Activated naive CD4-positive, alpha-beta T cell treated with anti-CD3 and anti-CD28 coated beads, Interleukin-2, amount 50 U/mL, for 24 hours (primary cell): ENCODE results near the gene NOC2L.
"Not testable (repeated sequence)": the region's sequence is repeated elsewhere in the genome, so short reads cannot be mapped to it uniquely, and the experiment has no call there.

Experiments used
- H3K27ac Mint-ChIP-seq: one replicate; pipeline ENCODE4 v1.8.0; 2021; ENCODE audit warnings: mild to moderate bottlenecking, mixed read lengths
- H3K27me3 Mint-ChIP-seq: one replicate; pipeline ENCODE4 v1.8.0; 2021; ENCODE audit warnings: mixed read lengths
- H3K36me3 Mint-ChIP-seq: one replicate; pipeline ENCODE4 v1.8.0; 2021; ENCODE audit warnings: mixed read lengths
- H3K4me1 Mint-ChIP-seq: one replicate; pipeline ENCODE4 v1.8.0; 2021; ENCODE audit warnings: mixed read lengths
- H3K4me3 Mint-ChIP-seq: one replicate; pipeline ENCODE4 v1.8.0; 2021; ENCODE audit warnings: mild to moderate bottlenecking, mixed read lengths
- H3K9me3 Mint-ChIP-seq: one replicate; pipeline ENCODE4 v1.8.0; 2021; ENCODE audit warnings: mixed read lengths

The NOC2L gene

DNA sequence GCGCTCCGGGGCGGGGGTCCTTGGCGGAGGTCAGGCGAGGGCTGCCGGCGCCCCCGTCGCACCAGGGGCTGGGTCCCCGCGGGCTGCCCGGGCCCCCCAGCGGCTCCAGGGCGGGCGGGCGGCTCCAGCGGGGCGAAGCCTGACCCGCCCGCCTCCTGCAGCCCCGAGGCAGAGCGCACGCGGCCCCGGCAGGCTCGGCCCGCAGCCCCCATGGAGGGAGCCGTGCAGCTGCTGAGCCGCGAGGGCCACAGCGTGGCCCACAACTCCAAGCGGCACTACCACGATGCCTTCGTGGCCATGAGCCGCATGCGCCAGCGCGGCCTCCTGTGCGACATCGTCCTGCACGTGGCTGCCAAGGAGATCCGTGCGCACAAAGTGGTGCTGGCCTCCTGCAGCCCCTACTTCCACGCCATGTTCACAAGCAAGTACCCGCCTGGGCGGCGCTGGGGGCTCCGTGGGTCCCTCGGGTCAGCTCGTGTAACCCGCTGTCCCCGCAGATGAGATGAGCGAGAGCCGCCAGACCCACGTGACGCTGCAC, 2.1 kb upstream of the NOC2L start:
- Mint-ChIP-seq H3K4me1 (peaks cover 13% of the 10 kb centered on the region), H3K27me3 (no peaks in the 10 kb centered on the region), H3K9me3 (no peaks in the 10 kb centered on the region), H3K27ac (no peak overlapping the region), H3K4me3 (peak overlapping the region; percentile 69), H3K36me3 (peaks cover 10% of the 10 kb centered on the region)

DNA sequence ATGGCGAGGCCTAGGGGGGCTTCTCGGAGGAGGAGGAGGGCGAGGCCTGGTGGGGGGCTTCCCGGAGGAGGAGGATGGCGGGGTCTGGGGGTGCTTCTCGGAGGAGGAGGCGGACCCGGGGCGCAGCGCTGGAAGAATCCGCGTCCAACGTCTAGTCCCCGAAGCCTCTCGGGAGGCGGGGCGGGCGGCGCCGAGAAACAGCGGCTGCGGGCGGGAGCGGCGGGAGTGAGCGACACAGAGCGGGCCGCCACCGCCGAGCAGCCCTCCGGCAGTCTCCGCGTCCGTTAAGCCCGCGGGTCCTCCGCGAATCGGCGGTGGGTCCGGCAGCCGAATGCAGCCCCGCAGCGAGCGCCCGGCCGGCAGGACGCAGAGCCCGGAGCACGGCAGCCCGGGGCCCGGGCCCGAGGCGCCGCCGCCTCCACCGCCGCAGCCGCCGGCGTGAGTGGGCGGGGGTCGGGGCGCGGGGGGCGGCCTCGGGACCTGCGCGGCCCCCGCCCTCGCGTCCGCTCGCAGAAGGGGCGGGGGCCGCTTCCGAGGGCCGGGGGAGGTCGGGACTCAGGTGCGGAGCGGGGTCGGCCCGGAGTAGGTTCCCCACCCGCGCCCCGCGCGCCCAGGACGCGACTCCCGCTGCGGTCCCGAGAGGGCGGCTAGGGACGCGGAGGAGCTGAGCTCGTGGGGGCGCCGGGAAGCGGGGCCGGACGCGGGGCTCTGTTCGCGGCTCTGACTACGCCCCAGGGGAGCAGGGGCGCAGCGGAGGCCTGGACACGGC, 1.5 kb upstream of the NOC2L start, which contains the start of gene KLHL17:
KLHL17 (plus strand) TSS at position 222 of the 769 bp plus-strand sequence; CDS start at position 332, 110 bp downstream.
- Mint-ChIP-seq H3K4me3 (peak within 1 kb of the TSS; percentile 98), H3K4me1 (peaks cover 13% of the 10 kb centered on the region), H3K9me3 (no peaks in the 10 kb centered on the region), H3K27me3 (no peaks in the 10 kb centered on the region), H3K36me3 (peaks cover 10% of the 10 kb centered on the region), H3K27ac (peak within 1 kb of the TSS; percentile 41)

DNA sequence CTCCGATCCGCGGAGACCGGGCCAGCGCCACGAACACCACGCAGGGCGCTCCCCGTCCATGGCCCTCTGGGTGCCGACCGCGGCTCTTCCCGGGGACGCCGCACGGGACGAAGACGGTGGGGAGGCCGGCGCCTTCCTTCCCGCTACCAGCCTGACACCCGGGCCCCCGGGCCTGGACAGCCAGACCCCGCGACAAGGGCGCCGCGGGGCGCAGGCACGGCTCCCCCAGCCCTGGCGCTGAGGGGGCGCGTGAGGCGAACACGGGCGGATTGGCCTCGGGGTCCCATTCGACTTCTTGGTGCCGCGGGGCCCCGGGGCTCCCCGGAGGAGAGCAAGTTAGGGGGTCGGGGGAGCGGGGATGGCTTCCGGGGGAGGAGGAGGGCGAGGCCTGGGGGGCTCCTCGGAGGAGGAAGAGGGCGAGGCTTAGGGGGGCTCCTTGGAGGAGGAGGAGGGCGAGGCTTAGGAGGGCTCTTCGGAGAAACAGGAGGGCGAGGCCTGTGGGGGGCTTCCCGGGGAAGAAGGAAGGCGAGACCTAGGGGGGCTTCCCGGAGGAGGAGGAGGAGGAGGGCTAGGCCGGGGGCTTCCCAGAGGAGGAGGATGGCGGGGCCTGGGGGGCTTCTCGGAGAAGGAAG, 791 bp upstream of the NOC2L start:
- Mint-ChIP-seq H3K36me3 (peaks cover 14% of the 10 kb centered on the region), H3K4me3 (peak overlapping the region; percentile 98), H3K9me3 (no peaks in the 10 kb centered on the region), H3K4me1 (peaks cover 13% of the 10 kb centered on the region), H3K27me3 (no peaks in the 10 kb centered on the region), H3K27ac (peak overlapping the region; percentile 17)

DNA sequence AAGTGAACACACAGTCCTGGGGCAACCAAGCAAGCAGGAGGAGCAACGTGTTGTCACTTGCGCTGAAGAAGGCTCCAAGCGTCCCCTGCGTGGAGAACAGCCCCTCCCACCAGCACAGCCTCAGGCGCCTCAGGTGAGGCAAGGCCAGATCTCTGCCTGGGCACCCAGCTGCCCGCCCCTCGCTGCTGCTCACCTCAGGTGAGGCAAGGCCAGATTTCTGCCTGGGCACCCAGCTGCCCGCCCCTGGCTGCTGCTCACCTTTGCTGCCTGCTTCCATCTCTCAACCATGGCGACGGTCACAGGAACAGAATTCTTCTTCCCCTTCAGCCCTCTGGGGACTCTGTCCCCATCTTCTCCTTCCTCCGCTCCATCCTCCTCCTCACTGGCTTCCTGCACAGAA, 2.4 kb downstream of the NOC2L start:
- H3K27ac Mint-ChIP-seq: no peak overlapping the region
- H3K9me3 Mint-ChIP-seq: no peaks in the 10 kb centered on the region
- no peaks in the 10 kb centered on the region for H3K27me3 Mint-ChIP-seq
- H3K36me3 Mint-ChIP-seq: peaks cover 15% of the 10 kb centered on the region
- no peak overlapping the region for H3K4me3 Mint-ChIP-seq
- peaks cover 13% of the 10 kb centered on the region for H3K4me1 Mint-ChIP-seq

DNA sequence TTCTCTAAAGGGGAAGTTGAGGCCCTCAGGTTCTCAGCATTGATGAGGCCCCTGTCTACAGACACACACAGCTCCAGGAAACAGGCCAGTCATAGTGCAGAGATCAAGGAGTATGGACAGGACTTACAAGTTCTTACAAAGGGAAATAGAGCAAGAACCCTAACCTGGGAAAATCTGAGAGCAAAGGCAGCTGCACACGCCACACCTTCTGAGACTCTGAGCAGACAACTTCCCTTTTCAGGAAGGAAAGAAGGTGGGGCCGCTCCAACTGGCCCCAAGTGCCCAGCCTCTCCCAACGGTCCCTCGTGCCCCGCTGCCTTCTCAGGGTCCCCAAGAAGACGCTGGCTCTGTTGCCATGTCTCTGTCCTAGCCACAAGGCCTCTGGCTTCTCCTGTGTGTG, 3.6 kb downstream of the NOC2L start:
- Mint-ChIP-seq H3K27ac (no peak overlapping the region), H3K4me3 (no peak overlapping the region), H3K27me3 (no peaks in the 10 kb centered on the region), H3K4me1 (peaks cover 13% of the 10 kb centered on the region), H3K9me3 (no peaks in the 10 kb centered on the region), H3K36me3 (peaks cover 20% of the 10 kb centered on the region)

DNA sequence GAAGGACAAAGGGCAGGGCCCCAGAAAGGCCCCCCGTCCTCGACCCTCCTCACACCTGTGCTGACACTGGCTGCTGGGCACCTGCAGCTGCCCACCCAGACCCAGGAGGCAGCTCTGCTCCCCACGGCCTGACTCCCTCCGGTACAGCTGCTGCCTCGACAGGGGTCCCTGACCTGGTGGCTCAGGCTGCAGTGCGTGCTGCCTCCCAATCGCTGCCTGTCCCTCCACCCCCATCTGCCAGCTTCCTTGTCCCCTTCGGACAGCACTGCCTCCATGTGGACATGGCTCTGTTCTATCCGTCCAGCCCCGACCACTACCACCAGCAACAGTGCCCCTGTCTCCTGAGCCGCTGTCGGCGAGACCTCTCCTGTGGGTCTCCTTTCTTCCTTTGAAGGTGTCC, 4.1 kb downstream of the NOC2L start:
- no peak overlapping the region for H3K4me3 Mint-ChIP-seq
- peaks cover 13% of the 10 kb centered on the region for H3K4me1 Mint-ChIP-seq
- H3K9me3 Mint-ChIP-seq: no peaks in the 10 kb centered on the region
- H3K27ac Mint-ChIP-seq: no peak overlapping the region
- peaks cover 20% of the 10 kb centered on the region for H3K36me3 Mint-ChIP-seq
- H3K27me3 Mint-ChIP-seq: no peaks in the 10 kb centered on the region

DNA sequence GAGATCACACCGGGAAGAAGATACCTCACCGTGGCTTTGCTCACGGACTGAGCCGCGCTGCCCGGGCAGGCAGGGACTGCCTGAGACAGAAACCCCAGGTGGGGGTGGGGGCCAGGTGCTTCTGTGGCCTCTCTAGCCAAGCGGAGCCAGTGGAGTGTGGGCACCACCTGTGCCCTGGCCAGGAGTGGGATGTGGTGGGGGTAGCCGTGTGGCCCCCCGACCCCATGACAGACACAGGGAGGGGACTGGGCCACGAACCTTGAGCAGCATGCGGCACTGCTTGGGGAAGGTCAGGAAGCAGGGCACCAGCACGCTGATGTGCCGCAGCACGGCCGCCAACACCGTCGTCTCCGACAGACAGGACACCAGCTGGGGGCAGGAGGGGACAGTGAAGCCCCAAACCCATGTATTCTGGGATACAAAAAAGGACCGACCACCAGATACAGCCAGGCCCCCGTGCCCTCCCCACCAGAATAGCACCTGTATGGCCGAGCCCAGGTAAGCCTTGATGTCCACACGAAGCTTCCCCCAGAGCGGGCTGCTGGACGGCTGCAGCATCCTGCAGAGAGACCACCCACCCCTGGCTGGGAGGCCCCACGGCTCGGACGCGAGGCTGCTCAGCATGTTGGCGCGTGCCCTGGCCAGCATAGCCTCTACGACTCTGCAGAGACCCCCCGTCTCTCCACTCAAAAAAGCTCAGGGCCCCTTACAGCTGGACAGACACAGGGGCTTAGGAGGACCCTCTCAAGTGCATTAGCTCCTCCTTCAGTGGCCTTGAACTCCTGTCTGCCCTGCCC, 5.3 kb downstream of the NOC2L start:
- Mint-ChIP-seq H3K27me3 (no peaks in the 10 kb centered on the region), H3K27ac (no peak overlapping the region), H3K36me3 (peaks cover 21% of the 10 kb centered on the region), H3K9me3 (no peaks in the 10 kb centered on the region), H3K4me3 (no peak overlapping the region), H3K4me1 (peaks cover 13% of the 10 kb centered on the region)

DNA sequence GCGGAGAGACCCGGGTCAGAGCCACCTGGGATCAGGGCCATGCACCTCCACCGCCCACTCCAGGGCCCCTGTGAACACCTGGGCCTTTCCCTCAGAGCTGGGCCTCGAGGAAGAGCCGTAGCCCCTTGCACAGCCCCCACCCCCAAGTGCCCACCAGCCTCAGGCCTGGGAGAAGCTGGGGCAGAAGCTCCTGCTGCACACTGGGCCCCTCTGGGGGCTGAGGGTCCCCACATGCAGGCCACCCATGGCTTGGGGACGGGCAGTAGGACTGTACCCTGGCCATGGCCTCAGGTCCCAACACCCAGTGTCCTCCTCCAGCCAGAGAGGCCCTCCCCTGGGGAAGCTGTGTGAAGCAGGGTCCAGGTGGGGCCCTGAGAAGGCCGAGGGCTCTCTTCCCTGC, 6.5 kb downstream of the NOC2L start:
- Mint-ChIP-seq H3K36me3 (peaks cover 18% of the 10 kb centered on the region), H3K4me1 (peaks cover 4% of the 10 kb centered on the region), H3K27ac (no peak overlapping the region), H3K9me3 (no peaks in the 10 kb centered on the region), H3K4me3 (no peak overlapping the region), H3K27me3 (no peaks in the 10 kb centered on the region)

DNA sequence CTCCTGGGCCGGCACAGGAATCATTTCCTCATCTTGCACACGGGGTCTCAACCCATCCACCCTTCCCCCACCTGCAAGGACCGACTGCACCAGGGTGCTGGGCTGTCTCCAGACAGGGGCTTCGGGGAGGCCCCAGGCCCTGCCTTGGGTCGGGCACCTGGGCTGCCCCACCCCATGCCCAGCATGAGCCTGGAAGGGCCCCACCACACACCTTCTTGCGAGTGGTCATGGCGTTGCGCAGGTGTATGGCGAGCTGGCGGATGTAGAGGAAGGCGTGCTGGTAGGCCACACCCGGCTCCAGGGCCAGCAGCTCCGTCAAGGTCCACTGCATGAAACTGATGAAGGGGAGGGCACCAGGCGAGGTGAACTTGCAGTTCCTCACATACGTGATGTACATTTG, 6.9 kb downstream of the NOC2L start:
- peaks cover under 1% of the 10 kb centered on the region for H3K4me1 Mint-ChIP-seq
- no peak overlapping the region for H3K4me3 Mint-ChIP-seq
- H3K9me3 Mint-ChIP-seq: no peaks in the 10 kb centered on the region
- H3K27ac Mint-ChIP-seq: no peak overlapping the region
- no peaks in the 10 kb centered on the region for H3K27me3 Mint-ChIP-seq
- H3K36me3 Mint-ChIP-seq: peaks cover 17% of the 10 kb centered on the region

DNA sequence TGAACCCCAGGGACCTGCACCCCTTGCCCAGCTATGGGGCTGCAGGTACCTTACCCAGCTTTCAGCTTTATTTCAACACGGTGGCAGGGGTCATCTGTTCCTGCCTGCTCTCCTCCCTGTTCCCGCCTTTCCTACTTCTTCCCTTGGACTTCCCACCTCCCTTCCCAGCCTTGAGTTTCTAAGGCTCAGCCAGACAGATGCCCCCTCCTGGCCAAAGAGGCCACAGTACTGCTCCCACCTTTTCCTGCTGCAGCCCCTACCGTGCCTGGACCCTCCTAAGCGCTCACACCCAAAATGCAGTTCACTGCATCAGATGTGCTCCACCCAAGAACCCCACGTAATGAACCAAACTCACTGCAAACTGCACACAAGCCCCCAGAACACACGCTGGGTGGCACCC, 7.7 kb downstream of the NOC2L start:
- no peak overlapping the region for H3K4me3 Mint-ChIP-seq
- H3K27ac Mint-ChIP-seq: no peak overlapping the region
- no peaks in the 10 kb centered on the region for H3K4me1 Mint-ChIP-seq
- H3K27me3 Mint-ChIP-seq: no peaks in the 10 kb centered on the region
- no peaks in the 10 kb centered on the region for H3K9me3 Mint-ChIP-seq
- H3K36me3 Mint-ChIP-seq: peaks cover 17% of the 10 kb centered on the region

DNA sequence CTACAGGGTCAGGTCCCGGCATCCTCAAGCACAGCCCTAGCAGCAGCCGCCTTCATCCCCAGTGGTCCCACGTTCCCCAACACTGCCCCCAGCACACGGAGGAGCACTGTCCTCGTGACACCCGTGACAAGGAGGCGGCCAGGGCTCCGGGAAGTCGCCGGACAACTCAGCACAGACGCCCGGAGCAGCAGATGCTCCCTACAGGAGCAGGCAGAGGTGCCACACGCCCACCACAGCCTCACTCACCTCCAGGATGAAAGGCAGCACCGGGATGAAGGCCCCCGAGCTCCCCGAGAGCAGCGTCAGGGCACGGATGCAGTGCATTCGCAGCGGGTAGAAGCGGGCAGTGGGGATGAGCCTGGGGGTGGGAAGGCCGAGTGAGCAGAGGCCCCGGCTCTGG, 8.2 kb downstream of the NOC2L start:
- Mint-ChIP-seq H3K4me1 (no peaks in the 10 kb centered on the region), H3K27ac (no peak overlapping the region), H3K9me3 (no peaks in the 10 kb centered on the region), H3K36me3 (peaks cover 17% of the 10 kb centered on the region), H3K4me3 (no peak overlapping the region), H3K27me3 (no peaks in the 10 kb centered on the region)

DNA sequence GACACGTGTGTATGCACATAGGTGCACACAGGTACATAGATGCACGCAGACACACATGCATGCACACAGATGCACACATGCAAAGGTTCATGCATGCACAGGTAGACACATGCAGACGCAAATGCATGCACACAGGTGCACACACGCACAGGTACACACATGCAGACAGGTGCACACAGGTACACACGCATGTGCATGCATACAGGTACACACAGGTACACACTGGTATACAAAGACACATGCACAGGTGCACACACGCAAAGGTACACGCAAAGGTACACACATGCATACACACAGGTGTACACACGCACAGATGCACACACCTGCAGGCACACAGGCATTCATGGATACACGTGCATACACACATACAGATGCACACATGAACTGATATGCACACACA, 8.8 kb downstream of the NOC2L start:
- no peaks in the 10 kb centered on the region for H3K27me3 Mint-ChIP-seq

DNA sequence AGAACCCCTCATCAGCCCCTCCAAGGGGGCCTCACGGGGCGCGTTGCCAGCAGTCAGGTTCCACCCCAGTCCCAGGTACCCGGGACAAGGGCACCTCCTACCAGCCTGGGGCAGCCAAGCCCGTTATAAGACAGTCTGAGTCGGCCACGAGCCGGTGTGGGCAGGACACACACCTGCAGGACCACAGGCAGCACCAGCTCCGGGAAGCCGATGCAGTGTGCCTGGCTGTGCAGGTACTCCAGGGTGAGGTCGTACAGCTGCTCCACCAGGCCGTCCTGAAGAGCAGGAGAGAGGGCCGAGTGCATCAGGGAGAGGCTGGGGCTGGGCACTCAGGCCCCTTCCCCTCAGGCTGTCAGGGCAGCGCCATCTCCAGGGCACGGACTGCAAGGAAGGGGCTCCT, 11.1 kb downstream of the NOC2L start:
- Mint-ChIP-seq H3K4me1 (no peaks in the 10 kb centered on the region), H3K27ac (no peak overlapping the region), H3K36me3 (peaks cover 11% of the 10 kb centered on the region), H3K9me3 (no peaks in the 10 kb centered on the region), H3K4me3 (no peak overlapping the region), H3K27me3 (no peaks in the 10 kb centered on the region)

More for the DNA sequence above, 8.8 kb downstream of the NOC2L start:
- Mint-ChIP-seq H3K36me3 (peaks cover 15% of the 10 kb centered on the region), H3K27ac (no peak overlapping the region), H3K4me3 (no peak overlapping the region), H3K4me1 (no peaks in the 10 kb centered on the region), H3K9me3 (no peaks in the 10 kb centered on the region)

DNA sequence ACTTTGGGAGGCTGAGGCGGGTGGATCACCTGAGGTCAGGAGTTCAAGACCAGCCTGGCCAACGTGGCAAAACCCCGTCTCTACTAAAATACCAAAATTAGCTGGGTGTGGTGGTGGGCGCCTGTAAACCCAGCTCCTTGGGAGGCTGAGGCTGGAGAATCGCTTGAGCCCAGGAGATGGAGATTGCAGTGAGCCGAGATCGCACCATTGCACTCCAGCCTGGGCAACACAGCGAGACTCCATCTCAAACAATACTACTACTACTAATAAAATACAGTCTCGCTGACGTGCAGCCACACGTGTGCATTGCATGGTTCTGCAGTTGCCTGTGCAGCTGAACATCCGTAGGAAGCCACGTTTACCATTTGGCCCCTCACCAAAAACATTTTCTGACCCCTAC, 12.2 kb downstream of the NOC2L start:
- H3K36me3 Mint-ChIP-seq: peaks cover 11% of the 10 kb centered on the region
- H3K4me3 Mint-ChIP-seq, H3K9me3 Mint-ChIP-seq, H3K27ac Mint-ChIP-seq, H3K4me1 Mint-ChIP-seq, H3K27me3 Mint-ChIP-seq: not testable (repeated sequence)

DNA sequence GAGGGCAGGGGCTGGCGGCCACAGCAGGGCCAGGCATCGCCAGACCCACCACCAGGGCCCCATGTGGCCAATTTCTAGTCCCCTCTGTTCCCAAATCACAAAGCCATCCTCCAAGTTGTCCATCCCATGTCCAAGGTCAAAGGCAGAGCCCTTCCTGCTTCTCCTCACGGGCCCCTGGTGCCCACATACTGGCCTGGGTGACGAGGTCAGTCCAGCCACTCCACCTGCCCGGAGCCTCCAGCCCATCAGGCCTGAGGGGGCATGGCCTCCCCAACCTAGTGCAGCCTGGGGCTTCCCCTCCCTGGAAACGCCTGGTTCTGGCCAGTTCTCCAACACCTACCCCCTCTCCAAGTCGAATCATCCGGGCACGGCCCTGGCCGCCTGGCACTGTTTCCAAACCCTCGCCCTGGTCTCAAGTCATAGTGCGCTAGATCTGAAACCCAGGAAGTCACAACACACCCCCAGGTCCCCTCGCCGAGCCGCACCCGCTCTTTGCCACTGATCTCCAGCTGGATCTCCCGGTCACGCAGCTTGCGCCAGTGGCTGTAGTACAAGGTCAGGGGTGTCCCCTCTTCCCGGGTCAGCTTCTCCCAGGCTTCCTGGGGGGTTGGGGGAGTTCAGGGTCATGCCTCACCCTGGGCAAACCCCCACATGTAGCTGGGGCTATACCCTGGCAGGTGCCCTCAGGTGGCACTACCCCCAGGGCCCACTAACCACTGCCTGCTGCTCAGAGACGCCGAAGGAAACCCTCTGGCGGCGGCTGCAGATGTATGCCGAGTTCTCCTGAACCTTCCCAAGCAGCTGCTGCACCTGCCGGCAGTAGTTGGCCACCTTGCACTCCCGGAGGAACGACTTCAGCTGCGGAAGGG, 13.1 kb downstream of the NOC2L start:
- peaks cover 2% of the 10 kb centered on the region for H3K27me3 Mint-ChIP-seq
- no peaks in the 10 kb centered on the region for H3K9me3 Mint-ChIP-seq
- H3K27ac Mint-ChIP-seq: no peak overlapping the region
- H3K4me3 Mint-ChIP-seq: no peak overlapping the region
- H3K36me3 Mint-ChIP-seq: peaks cover 7% of the 10 kb centered on the region
- peaks cover 5% of the 10 kb centered on the region for H3K4me1 Mint-ChIP-seq
